ENCODE data around the gene TMEM255B. TPM values are rescaled to one million over a fixed set of nuclear protein-coding genes. Genes with fewer than 3 reads are reported as not detected.

Gene TMEM255B
- polyA plus RNA-seq, 3 donors = 5.1 to 7.5 (median 5.9) TPM

DNA sequence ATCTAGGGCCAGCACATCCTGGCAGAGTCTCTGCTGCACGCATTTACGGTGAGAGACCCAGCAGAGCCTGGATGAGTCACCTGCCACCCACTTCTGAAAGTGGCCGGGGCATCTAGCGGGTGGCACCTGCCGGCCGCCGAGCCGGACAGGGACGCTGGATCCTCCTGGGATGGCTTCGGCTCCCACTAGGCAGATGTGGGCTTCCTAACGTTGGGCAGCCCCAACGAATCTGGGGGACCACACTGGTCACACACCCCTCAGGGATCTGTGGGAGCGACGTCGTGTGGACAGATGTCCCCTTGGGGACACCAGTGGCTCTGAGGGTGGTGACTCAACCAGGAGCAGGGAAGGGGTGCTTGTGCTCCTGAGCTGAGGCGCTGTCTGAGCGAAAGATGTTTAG is 32.2 kb downstream of the TMEM255B start:
- Histone ChIP-seq H3K4me3 (replicated peaks in 1 of 3; ENCODE audit: low read depth in 2 of 3, low read length in 3 of 3) (no peak overlapping the region), H3K27me3 (ENCODE audit: control insufficient read depth in 2 of 2, insufficient read depth in 2 of 2, low read length in 2 of 2) (no peaks in the 10 kb centered on the region), H4K20me1 (ENCODE audit: insufficient read depth, low read length) (no peaks in the 10 kb centered on the region), H3K9ac (ENCODE audit: insufficient read depth, low read length, poor library complexity, severe bottlenecking) (no peak overlapping the region), H2AFZ (ENCODE audit: insufficient read depth, low read depth, low read length, poor library complexity, severe bottlenecking) (no peak overlapping the region), H3K27ac (ENCODE audit: low read depth in 1 of 2, low read length in 2 of 2) (no peak overlapping the region), H3K36me3 (replicated peaks in 1 of 2; ENCODE audit: control insufficient read depth in 1 of 2, insufficient read depth in 2 of 2, low read length in 2 of 2) (no peaks in the 10 kb centered on the region), H3K79me2 (ENCODE audit: insufficient read depth, low read length) (no peaks in the 10 kb centered on the region), H3K4me1 (ENCODE audit: control insufficient read depth in 1 of 2, insufficient read depth in 2 of 2, low read length in 2 of 2) (no peaks in the 10 kb centered on the region), H3K9me3 (replicated peaks in 1 of 2; ENCODE audit: control insufficient read depth in 1 of 2, insufficient read depth in 1 of 2, low read length in 2 of 2) (no peaks in the 10 kb centered on the region), H3K4me2 (replicated peaks; ENCODE audit: extremely low read depth, low read length, poor library complexity, severe bottlenecking) (no peak overlapping the region)
- Mint-ChIP-seq H3K9me3 (peaks cover 0 to 2% (median 0%) of the 10 kb centered on the region in 7 donors), H3K4me1 (no peaks in the 10 kb centered on the region), H3K27ac (peak overlapping the region in 1 of 7 donors; percentile 76), H3K4me3 (no peak overlapping the region), H3K36me3 (no peaks in the 10 kb centered on the region), H3K27me3 (ENCODE audit: low read depth in 3 of 3) (peaks cover 2 to 5% (median 5%) of the 10 kb centered on the region in 3 donors)
- WGBS (ENCODE audit: insufficient coverage) = 83% methylated on average over 17 of the region's 17 CpGs
- TF ChIP-seq CTCF (IDR thresholded peaks at IDR 0.05) = no peak
- intact Hi-C loops (cut with micrococcal nuclease) = no loop called here
- DNase-seq = no peak

- TF ChIP-seq CTCF (IDR thresholded peaks at IDR 0.05) = no peak
- Histone ChIP-seq H3K4me2 (replicated peaks; ENCODE audit: extremely low read depth, low read length, poor library complexity, severe bottlenecking) (no peak overlapping the region), H3K79me2 (ENCODE audit: insufficient read depth, low read length) (no peaks in the 10 kb centered on the region), H3K4me3 (replicated peaks in 1 of 3; ENCODE audit: low read depth in 2 of 3, low read length in 3 of 3) (no peak overlapping the region), H2AFZ (ENCODE audit: insufficient read depth, low read depth, low read length, poor library complexity, severe bottlenecking) (no peak overlapping the region), H3K9me3 (replicated peaks in 1 of 2; ENCODE audit: control insufficient read depth in 1 of 2, insufficient read depth in 1 of 2, low read length in 2 of 2) (no peaks in the 10 kb centered on the region), H3K36me3 (replicated peaks in 1 of 2; ENCODE audit: control insufficient read depth in 1 of 2, insufficient read depth in 2 of 2, low read length in 2 of 2) (no peaks in the 10 kb centered on the region), H3K27me3 (ENCODE audit: control insufficient read depth in 2 of 2, insufficient read depth in 2 of 2, low read length in 2 of 2) (no peaks in the 10 kb centered on the region), H3K4me1 (ENCODE audit: control insufficient read depth in 1 of 2, insufficient read depth in 2 of 2, low read length in 2 of 2) (no peaks in the 10 kb centered on the region), H3K9ac (ENCODE audit: insufficient read depth, low read length, poor library complexity, severe bottlenecking) (no peak overlapping the region), H4K20me1 (ENCODE audit: insufficient read depth, low read length) (no peaks in the 10 kb centered on the region), H3K27ac (ENCODE audit: low read depth in 1 of 2, low read length in 2 of 2) (no peak overlapping the region)
- H3K36me3 Mint-ChIP-seq = no peaks in the 10 kb centered on the region
- no peak overlapping the region for H3K27ac Mint-ChIP-seq
- H3K4me3 Mint-ChIP-seq = no peak overlapping the region
- peaks cover 0 to 2% (median 0%) of the 10 kb centered on the region in 7 donors for H3K9me3 Mint-ChIP-seq
- intact Hi-C loops (cut with micrococcal nuclease) = no loop called here
- no peaks in the 10 kb centered on the region for H3K4me1 Mint-ChIP-seq
- 90% methylated on average over 14 of the region's 19 CpGs for WGBS (ENCODE audit: insufficient coverage)
- peaks cover 2 to 5% (median 5%) of the 10 kb centered on the region in 3 donors for H3K27me3 Mint-ChIP-seq (ENCODE audit: low read depth in 3 of 3)
- DNase-seq = no peak
These were observed 32.7 kb downstream of the TMEM255B start for GRCh38 chr13:113791761-113792160.

Data from CD14-positive monocyte (primary cell).